Astrocyte (in vitro differentiated cells and primary cell): ENCODE data around the gene CEP83. TPM values are rescaled to one million over a fixed set of nuclear protein-coding genes. Genes with fewer than 3 reads are reported as not detected.

ENCODE experiments used
- DNase-seq: peaks from one replicate; pipeline ENCODE4 v3.0.0-alpha.2; 2010; ENCODE audit warnings: low read depth
- FAIRE-seq: peaks from 2 replicates; lab custom pipeline; 2011; peaks lifted over from hg19 to GRCh38; lab: Jason Lieb, UNC
- H2AFZ ChIP-seq: 2 replicates; pipeline ENCODE4 v1.6.0; 2012; ENCODE audit warnings: low read depth, low read length, inconsistent platforms
- H3K27ac ChIP-seq: 2 replicates; pipeline ENCODE4 v1.5.1; 2011; ENCODE audit warnings: low read depth, low read length, inconsistent platforms
- H3K27me3 ChIP-seq: 2 replicates; pipeline ENCODE4 v1.6.0; 2011; ENCODE audit warnings: low read length, inconsistent platforms; ENCODE audit not compliant: insufficient read depth
- H3K36me3 ChIP-seq: 2 replicates; pipeline ENCODE4 v1.5.1; 2011; ENCODE audit warnings: low read length, inconsistent platforms; ENCODE audit not compliant: insufficient read depth
- H3K4me1 ChIP-seq: 2 replicates; pipeline ENCODE4 v1.5.1; 2011; ENCODE audit warnings: low read length, inconsistent platforms; ENCODE audit not compliant: insufficient read depth
- H3K4me2 ChIP-seq: 2 replicates; pipeline ENCODE4 v1.6.0; 2012; ENCODE audit warnings: low read length, inconsistent platforms
- H3K4me3 ChIP-seq: 2 replicates; pipeline ENCODE4 v1.5.1; 2011; ENCODE audit warnings: low read depth, mild to moderate bottlenecking, low read length, inconsistent platforms; ENCODE audit not compliant: insufficient read depth
- H3K79me2 ChIP-seq: 2 replicates; pipeline ENCODE4 v1.6.0; 2012; ENCODE audit warnings: mild to moderate bottlenecking, low read length, inconsistent platforms; ENCODE audit not compliant: insufficient read depth
- H3K9ac ChIP-seq: 2 replicates; pipeline ENCODE4 v1.6.0; 2012; ENCODE audit warnings: mild to moderate bottlenecking, low read length, inconsistent platforms
- H3K9me3 ChIP-seq: 2 replicates; pipeline ENCODE4 v1.5.1; 2012; ENCODE audit warnings: low read depth, mild to moderate bottlenecking, low read length, inconsistent platforms; ENCODE audit not compliant: insufficient read depth
- H4K20me1 ChIP-seq: 2 replicates; pipeline ENCODE4 v1.6.0; 2012; ENCODE audit warnings: low read length, inconsistent platforms; ENCODE audit not compliant: insufficient read depth
- H3K27ac Mint-ChIP-seq: one replicate; pipeline ENCODE4 v1.8.0; 2021; ENCODE audit warnings: mild to moderate bottlenecking, mixed read lengths; ENCODE audit not compliant: unreplicated experiment
- H3K27me3 Mint-ChIP-seq: one replicate; pipeline ENCODE4 v1.8.0; 2021; ENCODE audit warnings: low read depth, mixed read lengths; ENCODE audit not compliant: unreplicated experiment
- H3K36me3 Mint-ChIP-seq: one replicate; pipeline ENCODE4 v1.8.0; 2021; ENCODE audit warnings: low read depth, mixed read lengths; ENCODE audit not compliant: unreplicated experiment
- H3K4me1 Mint-ChIP-seq: one replicate; pipeline ENCODE4 v1.8.0; 2021; ENCODE audit warnings: low read depth, mixed read lengths; ENCODE audit not compliant: unreplicated experiment
- H3K4me3 Mint-ChIP-seq: one replicate; pipeline ENCODE4 v1.8.0; 2021; ENCODE audit warnings: mild to moderate bottlenecking, moderate library complexity, mixed read lengths; ENCODE audit not compliant: unreplicated experiment
- H3K9me3 Mint-ChIP-seq: one replicate; pipeline ENCODE4 v1.8.0; 2021; ENCODE audit warnings: mild to moderate bottlenecking, mixed read lengths; ENCODE audit not compliant: unreplicated experiment
- CTCF ChIP-seq: IDR thresholded peaks from 2 replicates; pipeline ENCODE4 v1.5.1; 2011; ENCODE audit warnings: low read depth, mild to moderate bottlenecking, inconsistent platforms, low read length, moderate library complexity; ENCODE audit not compliant: insufficient read depth
- EZH2 ChIP-seq: IDR thresholded peaks from 2 replicates; pipeline ENCODE4 v1.6.1; 2012; ENCODE audit warnings: mild to moderate bottlenecking, low read length, inconsistent platforms; ENCODE audit not compliant: insufficient read depth
- total RNA-seq: library from RNA; stranded (reverse); gene quantifications from 2 replicates; pipeline ENCODE4 v1.2.1, GENCODE V29; 2021

Gene CEP83
- total RNA-seq, 1 donor from 2014 or later, result 12.4 TPM

DNA sequence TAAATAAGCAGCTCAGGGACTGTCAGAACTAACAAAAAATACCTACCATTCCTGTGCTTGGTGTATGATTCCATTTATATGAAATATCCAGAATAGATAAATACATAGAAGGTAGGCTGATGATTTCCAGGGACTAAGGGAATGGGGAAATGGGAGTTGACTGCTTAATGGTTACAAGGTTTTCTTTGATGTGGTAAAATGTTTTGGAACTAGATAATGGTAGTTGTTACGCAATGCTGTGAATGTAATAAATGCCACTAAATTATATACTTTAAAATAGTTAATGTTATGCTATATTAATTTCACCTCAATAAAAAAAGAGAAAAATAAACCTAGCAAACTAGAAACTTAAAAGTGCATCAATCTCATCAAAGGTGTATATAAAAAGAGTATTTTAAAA is 41.1 kb downstream of the CEP83 start:
- DNase-seq, result no peak
- Mint-ChIP-seq H3K27me3 (no peaks in the 10 kb centered on the region), H3K36me3 (peaks cover 16% of the 10 kb centered on the region), H3K9me3 (peaks cover 13% of the 10 kb centered on the region), H3K27ac (no peak overlapping the region), H3K4me1 (no peaks in the 10 kb centered on the region), H3K4me3 (no peak overlapping the region)
- no peak overlapping the region for H3K27ac ChIP-seq
- no peak for FAIRE-seq
- peaks cover 6% of the 10 kb centered on the region for H3K79me2 ChIP-seq
- no peaks in the 10 kb centered on the region for H3K36me3 ChIP-seq
- no peaks in the 10 kb centered on the region for H3K4me1 ChIP-seq
- H3K27me3 ChIP-seq, result no peaks in the 10 kb centered on the region
- no peak overlapping the region for H3K9ac ChIP-seq
- H3K4me2 ChIP-seq, result no peak overlapping the region
- H2AFZ ChIP-seq, result no peak overlapping the region
- H3K9me3 ChIP-seq, result peaks cover 10% of the 10 kb centered on the region
- peaks cover 5% of the 10 kb centered on the region for H4K20me1 ChIP-seq
- TF ChIP-seq EZH2, result no peak
- TF ChIP-seq CTCF, result no peak
- H3K4me3 ChIP-seq, result no peak overlapping the region

GRCh38 chr12:94416613-94417012 is 43.1 kb downstream of the CEP83 start:
- no peak overlapping the region for H3K4me3 ChIP-seq
- Mint-ChIP-seq H3K4me1 (no peaks in the 10 kb centered on the region), H3K27ac (no peak overlapping the region), H3K9me3 (no peaks in the 10 kb centered on the region), H3K4me3 (no peak overlapping the region), H3K27me3 (no peaks in the 10 kb centered on the region), H3K36me3 (no peaks in the 10 kb centered on the region)
- H3K27ac ChIP-seq, result no peak overlapping the region
- no peak for TF ChIP-seq EZH2
- no peak for TF ChIP-seq CTCF
- no peak for DNase-seq
- no peak for FAIRE-seq
- no peaks in the 10 kb centered on the region for H3K36me3 ChIP-seq
- H3K9ac ChIP-seq, result no peak overlapping the region
- no peaks in the 10 kb centered on the region for H3K9me3 ChIP-seq
- no peak overlapping the region for H3K4me2 ChIP-seq
- H4K20me1 ChIP-seq, result peaks cover 5% of the 10 kb centered on the region
- H2AFZ ChIP-seq, result no peak overlapping the region
- H3K27me3 ChIP-seq, result no peaks in the 10 kb centered on the region
- H3K4me1 ChIP-seq, result no peaks in the 10 kb centered on the region
- peaks cover 6% of the 10 kb centered on the region for H3K79me2 ChIP-seq

DNA sequence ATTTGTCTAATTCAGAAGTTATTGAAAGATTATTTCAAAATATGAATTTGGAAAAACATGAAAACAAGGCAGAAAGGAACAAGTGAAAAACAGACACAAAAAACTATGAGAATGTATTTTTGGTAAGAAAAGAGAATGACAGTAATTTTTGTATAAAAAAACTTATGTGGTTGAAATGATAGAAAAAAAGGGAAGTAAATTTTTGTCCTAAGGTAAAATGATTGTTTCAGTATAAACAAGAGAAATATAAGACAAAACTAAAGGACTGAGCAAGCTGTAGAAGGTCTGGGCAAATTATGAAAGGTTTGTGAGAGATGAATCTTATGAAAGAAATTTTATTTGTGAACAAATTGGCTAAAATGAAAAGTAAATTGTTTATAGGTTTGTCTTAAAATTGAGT is 44.6 kb downstream of the CEP83 start:
- Mint-ChIP-seq H3K36me3 (no peaks in the 10 kb centered on the region), H3K4me3 (no peak overlapping the region), H3K27ac (no peak overlapping the region), H3K27me3 (no peaks in the 10 kb centered on the region), H3K4me1 (no peaks in the 10 kb centered on the region), H3K9me3 (no peaks in the 10 kb centered on the region)
- Histone ChIP-seq H3K9me3 (no peaks in the 10 kb centered on the region), H3K4me3 (no peak overlapping the region), H3K79me2 (peaks cover 6% of the 10 kb centered on the region), H3K4me1 (no peaks in the 10 kb centered on the region), H3K36me3 (no peaks in the 10 kb centered on the region), H4K20me1 (peaks cover 5% of the 10 kb centered on the region), H3K9ac (no peak overlapping the region), H3K4me2 (no peak overlapping the region), H3K27me3 (no peaks in the 10 kb centered on the region), H2AFZ (no peak overlapping the region), H3K27ac (no peak overlapping the region)
- DNase-seq, result no peak
- TF ChIP-seq CTCF (no peak), EZH2 (no peak)
- FAIRE-seq, result no peak
